ENCODE data around the gene RPL18.
"Not testable (repeated sequence)": the region's sequence is repeated elsewhere in the genome, so short reads cannot be mapped to it uniquely, and the experiment has no call there.

Gene RPL18

GRCh38 chr19:48636859-48637448 lies 18.0 kb upstream of the RPL18 start, which contains the start of gene DBP:
TSS of gene DBP (minus strand) at chr19:48637379. CDS start at chr19:48636994, 385 bp downstream.
- Histone ChIP-seq H3K27ac (ENCODE audit: low read depth, low read length) (peak within 1 kb of the TSS; percentile 91), H3K27me3 (ENCODE audit: control insufficient read depth in 5 of 5, insufficient read depth in 4 of 5, low read length in 5 of 5) (no peaks in the 10 kb centered on the region), H3K4me1 (ENCODE audit: control insufficient read depth in 5 of 5, insufficient read depth in 5 of 5, low read length in 5 of 5) (peaks cover 16 to 60% (median 56%) of the 10 kb centered on the region in 5 donors)

DNA sequence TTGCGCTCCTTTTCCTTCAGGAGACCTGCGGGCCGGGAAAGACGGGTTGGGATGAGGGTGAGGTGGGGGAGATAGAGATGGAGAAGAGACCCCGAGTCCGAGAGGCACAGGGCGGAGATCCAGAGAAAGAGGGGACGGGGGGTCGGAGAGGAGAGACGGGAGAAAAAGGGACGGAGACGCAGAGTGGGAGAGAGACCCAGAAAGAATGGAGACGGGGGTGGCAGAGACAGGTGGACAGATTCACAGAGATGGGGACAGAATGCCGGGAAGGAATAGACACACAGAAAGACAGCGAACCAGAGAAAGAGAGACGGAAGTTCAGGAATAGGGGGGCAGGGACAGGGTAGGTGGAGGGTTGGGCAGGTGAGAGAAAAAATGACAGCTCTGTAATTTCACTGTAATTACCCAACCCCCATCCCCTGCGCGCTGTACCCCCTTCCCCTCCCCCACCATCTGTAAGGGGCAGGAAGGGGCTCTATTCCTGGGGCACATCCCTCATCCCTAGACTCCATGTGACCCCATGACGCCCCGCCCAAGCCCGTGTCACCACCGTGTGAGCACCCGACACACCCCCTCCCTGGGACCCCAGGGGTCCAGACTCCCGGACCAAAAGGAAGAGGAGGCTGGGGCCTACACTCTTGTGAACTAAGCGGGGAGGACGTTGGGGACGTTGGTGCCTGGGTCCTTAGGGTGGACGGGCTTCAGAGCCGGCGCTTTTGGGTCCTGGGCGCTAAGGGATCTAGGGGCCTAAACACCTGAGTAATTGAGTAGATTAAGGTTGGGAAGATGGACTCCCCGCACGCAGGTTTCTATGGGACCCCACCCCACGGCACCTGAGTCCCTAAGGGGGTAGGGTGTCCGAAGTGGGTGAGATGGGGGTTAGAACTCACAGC lies 17.2 kb upstream of the RPL18 start:
- H3K9ac ChIP-seq (ENCODE audit: low read length in 5 of 5) = peak overlapping the region in 4 of 5 donors; percentile 68 to 89 (median 74)
- H3K4me1 ChIP-seq (ENCODE audit: control insufficient read depth in 5 of 5, insufficient read depth in 5 of 5, low read length in 5 of 5) = peaks cover 16 to 63% (median 59%) of the 10 kb centered on the region in 5 donors
- peaks cover 0 to 12% (median 9%) of the 10 kb centered on the region in 5 donors for H3K36me3 ChIP-seq (ENCODE audit: control insufficient read depth in 5 of 5, insufficient read depth in 5 of 5, low read length in 5 of 5)
- H3K9me3 ChIP-seq (ENCODE audit: control insufficient read depth in 5 of 5, low read length in 5 of 5) = no peaks in the 10 kb centered on the region
- no peaks in the 10 kb centered on the region for H3K27me3 ChIP-seq (ENCODE audit: control insufficient read depth in 5 of 5, insufficient read depth in 4 of 5, low read length in 5 of 5)
- peak overlapping the region; percentile 91 for H3K27ac ChIP-seq (ENCODE audit: low read depth, low read length)
- peak overlapping the region; percentile 83 to 94 (median 90) for H3K4me3 ChIP-seq (ENCODE audit: low read depth in 1 of 5, low read length in 5 of 5)

More at GRCh38 chr19:48636859-48637448, 18.0 kb upstream of the RPL18 start, which contains the start of gene DBP:
- Histone ChIP-seq H3K9me3 (ENCODE audit: control insufficient read depth in 5 of 5, low read length in 5 of 5) (no peaks in the 10 kb centered on the region), H3K9ac (ENCODE audit: low read length in 5 of 5) (peak within 1 kb of the TSS; percentile 64 to 89 (median 79)), H3K36me3 (ENCODE audit: control insufficient read depth in 5 of 5, insufficient read depth in 5 of 5, low read length in 5 of 5) (peaks cover 0 to 8% (median 6%) of the 10 kb centered on the region in 5 donors), H3K4me3 (ENCODE audit: low read depth in 1 of 5, low read length in 5 of 5) (peak within 1 kb of the TSS; percentile 83 to 94 (median 90))

- no peaks in the 10 kb centered on the region for H3K27me3 ChIP-seq (ENCODE audit: control insufficient read depth in 5 of 5, insufficient read depth in 4 of 5, low read length in 5 of 5)
- peaks cover 16 to 71% (median 67%) of the 10 kb centered on the region in 5 donors for H3K4me1 ChIP-seq (ENCODE audit: control insufficient read depth in 5 of 5, insufficient read depth in 5 of 5, low read length in 5 of 5)
- H3K9me3 ChIP-seq (ENCODE audit: control insufficient read depth in 5 of 5, low read length in 5 of 5) = no peaks in the 10 kb centered on the region
- H3K36me3 ChIP-seq (ENCODE audit: control insufficient read depth in 5 of 5, insufficient read depth in 5 of 5, low read length in 5 of 5) = peaks cover 0 to 17% (median 13%) of the 10 kb centered on the region in 5 donors
- peak overlapping the region; percentile 83 to 94 (median 90) for H3K4me3 ChIP-seq (ENCODE audit: low read depth in 1 of 5, low read length in 5 of 5)
- H3K9ac ChIP-seq (ENCODE audit: low read length in 5 of 5) = peak overlapping the region; percentile 68 to 89 (median 79)
- H3K27ac ChIP-seq (ENCODE audit: low read depth, low read length) = peak overlapping the region; percentile 91
Measured at GRCh38 chr19:48635263-48635965, 16.4 kb upstream of the RPL18 start.

GRCh38 chr19:48634424-48635262 lies 15.7 kb upstream of the RPL18 start:
- H3K36me3 ChIP-seq (ENCODE audit: control insufficient read depth in 5 of 5, insufficient read depth in 5 of 5, low read length in 5 of 5) = peaks cover 0 to 23% (median 13%) of the 10 kb centered on the region in 5 donors
- H3K9ac ChIP-seq (ENCODE audit: low read length in 5 of 5) = peak overlapping the region; percentile 54 to 81 (median 70)
- H3K9me3 ChIP-seq (ENCODE audit: control insufficient read depth in 5 of 5, low read length in 5 of 5) = no peaks in the 10 kb centered on the region
- peak overlapping the region; percentile 91 for H3K27ac ChIP-seq (ENCODE audit: low read depth, low read length)
- peaks cover 16 to 78% (median 73%) of the 10 kb centered on the region in 5 donors for H3K4me1 ChIP-seq (ENCODE audit: control insufficient read depth in 5 of 5, insufficient read depth in 5 of 5, low read length in 5 of 5)
- H3K27me3 ChIP-seq (ENCODE audit: control insufficient read depth in 5 of 5, insufficient read depth in 4 of 5, low read length in 5 of 5) = no peaks in the 10 kb centered on the region
- H3K4me3 ChIP-seq (ENCODE audit: low read depth in 1 of 5, low read length in 5 of 5) = peak overlapping the region; percentile 60 to 70 (median 65)

- peak overlapping the region; percentile 91 for H3K27ac ChIP-seq (ENCODE audit: low read depth, low read length)
Measured at GRCh38 chr19:48634036-48634342, 15.0 kb upstream of the RPL18 start.

DNA sequence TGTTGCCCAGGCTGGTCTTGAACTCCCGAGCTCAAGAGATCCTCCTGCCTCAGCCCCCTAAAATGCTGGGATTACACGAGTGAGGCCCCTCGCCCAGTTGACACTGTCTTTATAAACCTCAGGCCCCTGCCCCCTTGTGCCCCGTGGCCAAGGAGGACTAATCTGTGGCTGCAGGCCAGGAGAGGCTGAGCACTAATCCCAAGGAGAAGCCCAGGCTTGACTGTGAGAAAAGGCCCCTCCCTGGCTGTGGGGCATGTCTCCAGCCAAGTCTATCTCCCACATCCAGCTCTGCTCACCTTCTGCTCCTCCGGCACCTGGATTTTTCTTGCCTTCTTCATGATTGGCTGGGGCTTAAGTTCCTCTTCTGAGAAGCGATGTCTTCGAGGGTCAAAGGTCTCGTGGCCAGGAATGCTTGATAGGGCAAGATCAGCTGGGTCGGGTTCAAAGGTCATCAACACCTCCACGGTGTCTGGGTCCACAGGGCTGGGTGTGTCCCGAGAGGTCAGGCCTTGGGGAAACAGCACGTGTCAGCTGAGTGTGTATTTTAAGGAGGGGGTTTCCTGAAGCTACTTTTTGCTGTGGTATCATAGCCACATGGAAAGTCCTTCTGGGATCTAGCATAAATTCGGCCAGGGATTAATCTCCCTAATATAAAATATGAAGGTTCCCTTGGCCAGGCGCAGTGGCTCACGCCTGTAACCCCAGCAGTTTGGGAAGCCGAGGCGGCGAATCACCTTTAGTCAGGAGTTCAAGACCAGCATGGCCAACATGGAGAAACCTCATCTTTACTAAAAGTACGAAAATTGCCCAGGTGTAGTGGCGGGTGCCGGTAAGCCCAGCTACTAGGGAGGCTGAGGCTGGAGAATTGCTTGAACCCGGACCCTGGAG lies 14.4 kb upstream of the RPL18 start:
- Histone ChIP-seq H3K27me3 (ENCODE audit: control insufficient read depth in 5 of 5, insufficient read depth in 4 of 5, low read length in 5 of 5) (no peaks in the 10 kb centered on the region), H3K9me3 (ENCODE audit: control insufficient read depth in 5 of 5, low read length in 5 of 5) (no peaks in the 10 kb centered on the region), H3K36me3 (ENCODE audit: control insufficient read depth in 5 of 5, insufficient read depth in 5 of 5, low read length in 5 of 5) (peaks cover 0 to 28% (median 13%) of the 10 kb centered on the region in 5 donors), H3K4me1 (ENCODE audit: control insufficient read depth in 5 of 5, insufficient read depth in 5 of 5, low read length in 5 of 5) (peaks cover 9 to 71% (median 68%) of the 10 kb centered on the region in 5 donors), H3K9ac (ENCODE audit: low read length in 5 of 5) (peak overlapping the region in 4 of 5 donors; percentile 28 to 59 (median 50)), H3K27ac (ENCODE audit: low read depth, low read length) (peak overlapping the region; percentile 91), H3K4me3 (ENCODE audit: low read depth in 1 of 5, low read length in 5 of 5) (peak overlapping the region in 4 of 5 donors; percentile 12 to 70 (median 66))

More at GRCh38 chr19:48634036-48634342, 15.0 kb upstream of the RPL18 start:
- Histone ChIP-seq H3K36me3 (ENCODE audit: control insufficient read depth in 5 of 5, insufficient read depth in 5 of 5, low read length in 5 of 5) (peaks cover 0 to 28% (median 13%) of the 10 kb centered on the region in 5 donors), H3K4me3 (ENCODE audit: low read depth in 1 of 5, low read length in 5 of 5) (peak overlapping the region; percentile 7 to 70 (median 65)), H3K9ac (ENCODE audit: low read length in 5 of 5) (peak overlapping the region in 3 of 5 donors; percentile 21 to 59 (median 53)), H3K4me1 (ENCODE audit: control insufficient read depth in 5 of 5, insufficient read depth in 5 of 5, low read length in 5 of 5) (peaks cover 14 to 75% (median 71%) of the 10 kb centered on the region in 5 donors), H3K9me3 (ENCODE audit: control insufficient read depth in 5 of 5, low read length in 5 of 5) (no peaks in the 10 kb centered on the region), H3K27me3 (ENCODE audit: control insufficient read depth in 5 of 5, insufficient read depth in 4 of 5, low read length in 5 of 5) (no peaks in the 10 kb centered on the region)

- Histone ChIP-seq H3K9me3 (ENCODE audit: control insufficient read depth in 5 of 5, low read length in 5 of 5) (no peaks in the 10 kb centered on the region), H3K9ac (ENCODE audit: low read length in 5 of 5) (peak overlapping the region in 1 of 5 donors; percentile 37), H3K27ac (ENCODE audit: low read depth, low read length) (peak overlapping the region; percentile 91), H3K27me3 (ENCODE audit: control insufficient read depth in 5 of 5, insufficient read depth in 4 of 5, low read length in 5 of 5) (no peaks in the 10 kb centered on the region), H3K4me1 (ENCODE audit: control insufficient read depth in 5 of 5, insufficient read depth in 5 of 5, low read length in 5 of 5) (peaks cover 7 to 73% (median 65%) of the 10 kb centered on the region in 5 donors), H3K36me3 (ENCODE audit: control insufficient read depth in 5 of 5, insufficient read depth in 5 of 5, low read length in 5 of 5) (peaks cover 0 to 28% (median 13%) of the 10 kb centered on the region in 5 donors), H3K4me3 (ENCODE audit: low read depth in 1 of 5, low read length in 5 of 5) (peak overlapping the region in 1 of 5 donors; percentile 12)
Measured at GRCh38 chr19:48632692-48633147, 13.7 kb upstream of the RPL18 start.

DNA sequence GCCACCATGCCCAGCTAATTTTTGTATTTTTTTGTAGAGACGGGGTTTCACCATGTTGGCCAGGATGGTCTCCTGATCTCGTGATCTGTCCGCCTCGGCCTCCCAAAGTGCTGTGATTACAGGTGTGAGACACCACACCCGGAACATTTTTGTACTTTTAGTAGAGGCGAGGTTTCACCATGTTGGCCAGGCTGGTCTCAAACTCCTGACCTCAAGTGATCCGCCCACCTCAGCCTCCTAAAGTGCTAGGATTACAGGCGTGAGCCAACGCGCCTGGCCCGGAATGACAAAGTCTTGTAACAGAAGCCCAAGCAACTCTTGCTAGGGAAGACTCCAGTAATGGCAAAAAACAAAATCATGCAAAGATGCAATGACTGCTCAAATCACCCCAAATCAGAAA lies 13.3 kb upstream of the RPL18 start:
- Histone ChIP-seq H3K4me1 (ENCODE audit: control insufficient read depth in 5 of 5, insufficient read depth in 5 of 5, low read length in 5 of 5) (peaks cover 7 to 76% (median 64%) of the 10 kb centered on the region in 5 donors), H3K27ac (ENCODE audit: low read depth, low read length) (peak overlapping the region; percentile 91), H3K9ac (ENCODE audit: low read length in 5 of 5) (peak overlapping the region in 1 of 5 donors; percentile 37), H3K36me3 (ENCODE audit: control insufficient read depth in 5 of 5, insufficient read depth in 5 of 5, low read length in 5 of 5) (peaks cover 0 to 29% (median 13%) of the 10 kb centered on the region in 5 donors)
- not testable (repeated sequence) for H3K27me3 ChIP-seq (ENCODE audit: control insufficient read depth in 5 of 5, insufficient read depth in 4 of 5, low read length in 5 of 5); H3K9me3 ChIP-seq (ENCODE audit: control insufficient read depth in 5 of 5, low read length in 5 of 5); H3K4me3 ChIP-seq (ENCODE audit: low read depth in 1 of 5, low read length in 5 of 5)
